Smooth muscle cell (in vitro differentiated cells): ENCODE measurements around the gene LRRC40. TPM values are rescaled to one million over a fixed set of nuclear protein-coding genes. Genes with fewer than 3 reads are reported as not detected.

Experiments used
- DNase-seq: peaks from one replicate; lab custom pipeline; 2025; ENCODE audit not compliant: unreplicated experiment; lab: John Stamatoyannopoulos, UW
- H2AFZ ChIP-seq: fragments of 200-600 bp; sonication (generic); 2 replicates; pipeline ENCODE4 v1.6.0; 2016; ENCODE audit warnings: antibody characterized with exemption, low read depth, mild to moderate bottlenecking
- H3F3A ChIP-seq: fragments of 200-600 bp; sonication (generic); 2 replicates; pipeline ENCODE4 v1.6.0; 2017; ENCODE audit warnings: antibody characterized with exemption, low read depth
- H3K27ac ChIP-seq: fragments of 200-600 bp; sonication (generic); 2 replicates; pipeline ENCODE4 v1.5.1; 2016; ENCODE audit warnings: low read depth, mild to moderate bottlenecking
- H3K27me3 ChIP-seq: fragments of 200-600 bp; sonication (generic); 2 replicates; pipeline ENCODE4 v1.6.1; 2016; ENCODE audit warnings: low read depth, mild to moderate bottlenecking
- H3K36me3 ChIP-seq: fragments of 200-600 bp; sonication (generic); 2 replicates; pipeline ENCODE4 v1.5.1; 2016; ENCODE audit warnings: low read depth
- H3K4me1 ChIP-seq: fragments of 200-600 bp; sonication (generic); 2 replicates; pipeline ENCODE4 v1.5.1; 2016; ENCODE audit warnings: low read depth
- H3K4me2 ChIP-seq: fragments of 200-600 bp; sonication (generic); 2 replicates; pipeline ENCODE4 v1.6.0; 2016; ENCODE audit warnings: mild to moderate bottlenecking
- H3K4me3 ChIP-seq: fragments of 200-600 bp; sonication (generic); 2 replicates; pipeline ENCODE4 v1.5.1; 2016; ENCODE audit warnings: mild to moderate bottlenecking
- H3K79me2 ChIP-seq: fragments of 200-600 bp; sonication (generic); 2 replicates; pipeline ENCODE4 v1.6.0; 2016; ENCODE audit warnings: low read depth, mild to moderate bottlenecking
- H3K9ac ChIP-seq: fragments of 200-600 bp; sonication (generic); 2 replicates; pipeline ENCODE4 v1.6.0; 2016; ENCODE audit warnings: low read depth
- H3K9me3 ChIP-seq: fragments of 200-600 bp; sonication (generic); replicated peaks from 2 replicates; pipeline ENCODE4 v1.5.1; 2016; ENCODE audit warnings: low read depth
- H4K20me1 ChIP-seq: fragments of 200-600 bp; sonication (generic); 2 replicates; pipeline ENCODE4 v1.6.0; 2016; ENCODE audit warnings: low read depth
- CTCF ChIP-seq: fragments of 200-600 bp; sonication (generic); IDR thresholded peaks from 2 replicates; pipeline ENCODE4 v1.5.1; 2017; ENCODE audit warnings: borderline replicate concordance, mild to moderate bottlenecking, antibody characterized with exemption; ENCODE audit not compliant: insufficient read depth, poor library complexity, severe bottlenecking
- WGBS: methylation state at CpG from one replicate; pipeline ENCODE4 v1.1.7; 2016; ENCODE audit warnings: low lambda C conversion rate; 5-methylcytosine and 5-hydroxymethylcytosine counted together
- polyA plus RNA-seq: library from polyadenylated mRNA; unstranded; fragments of >200 nt; fragmentation: Nextera tagmentation; extraction: Ambion mirVana; gene quantifications from 2 replicates; pipeline ENCODE4 v1.2.1, GENCODE V29; 2016
- total RNA-seq: library from RNA; depleted of rRNA; stranded (reverse); fragments of >200 nt; gene quantifications from 2 replicates; pipeline ENCODE4 v1.2.3, GENCODE V29; 2014

Gene LRRC40
- total and polyA plus RNA-seq, 2 experiments from 2014 or later: 11.8 to 32.9 TPM

GRCh38 chr1:70169018-70169839, 36.1 kb downstream of the LRRC40 start:
- Histone ChIP-seq H3K79me2 (no peaks in the 10 kb centered on the region), H3F3A (no peaks in the 10 kb centered on the region), H3K4me3 (no peak overlapping the region), H3K4me1 (peaks cover 4% of the 10 kb centered on the region), H3K9ac (no peak overlapping the region), H3K36me3 (no peaks in the 10 kb centered on the region), H4K20me1 (no peaks in the 10 kb centered on the region), H2AFZ (no peak overlapping the region), H3K27me3 (no peaks in the 10 kb centered on the region), H3K27ac (no peak overlapping the region), H3K9me3 (no peaks in the 10 kb centered on the region), H3K4me2 (no peak overlapping the region)
- no peak for DNase-seq
- WGBS: 91% methylated on average over 5 of the region's 5 CpGs
- TF ChIP-seq CTCF: no peak

- Histone ChIP-seq H3K4me3 (no peak overlapping the region), H3F3A (no peaks in the 10 kb centered on the region), H3K9me3 (no peaks in the 10 kb centered on the region), H3K4me1 (peaks cover 4% of the 10 kb centered on the region), H3K36me3 (no peaks in the 10 kb centered on the region), H3K27ac (no peak overlapping the region), H3K4me2 (no peak overlapping the region), H3K79me2 (no peaks in the 10 kb centered on the region), H3K27me3 (no peaks in the 10 kb centered on the region), H2AFZ (no peak overlapping the region), H3K9ac (no peak overlapping the region), H4K20me1 (no peaks in the 10 kb centered on the region)
- no peak for DNase-seq
- TF ChIP-seq CTCF: no peak
Observed at GRCh38 chr1:70168283-70168682, 37.1 kb downstream of the LRRC40 start.

- DNase-seq: no peak
- H3K27me3 ChIP-seq: no peaks in the 10 kb centered on the region
- no peak overlapping the region for H2AFZ ChIP-seq
- no peak overlapping the region for H3K4me3 ChIP-seq
- H3K79me2 ChIP-seq: no peaks in the 10 kb centered on the region
- no peak for TF ChIP-seq CTCF
- 92% methylated on average over 4 of the region's 4 CpGs for WGBS
- no peaks in the 10 kb centered on the region for H3K36me3 ChIP-seq
- no peak overlapping the region for H3K27ac ChIP-seq
- H3K9me3 ChIP-seq: no peaks in the 10 kb centered on the region
- H3F3A ChIP-seq: no peaks in the 10 kb centered on the region
- H3K4me1 ChIP-seq: peaks cover 3% of the 10 kb centered on the region
- no peak overlapping the region for H3K4me2 ChIP-seq
- H4K20me1 ChIP-seq: no peaks in the 10 kb centered on the region
- H3K9ac ChIP-seq: no peak overlapping the region
Observed at GRCh38 chr1:70164350-70164749, 41.0 kb downstream of the LRRC40 start.
